Measurements from ENCODE around the gene AMOTL1.

DNA sequence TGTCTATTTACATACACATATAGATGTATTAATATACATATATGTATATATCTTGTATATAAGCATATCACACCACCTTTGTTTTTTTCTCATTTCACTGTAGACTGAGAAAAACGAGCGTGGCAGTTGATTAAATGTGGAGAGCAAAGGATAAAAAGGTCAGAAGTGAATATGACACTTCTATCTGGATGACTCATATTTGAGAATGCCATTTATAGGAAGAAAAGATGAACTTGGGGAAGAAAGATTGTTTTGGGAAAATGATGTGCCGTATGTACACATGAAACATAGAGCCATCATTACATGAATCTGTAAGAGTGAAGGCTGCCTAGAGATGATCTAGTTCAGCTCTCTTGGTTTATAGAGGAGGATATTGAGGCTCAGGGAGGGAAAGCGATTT is 28.7 kb downstream of the AMOTL1 start:
- no peak for TF ChIP-seq EZH2phosphoT487 (IDR thresholded peaks at IDR 0.05; ENCODE audit: borderline replicate concordance, low read length)
- TF ChIP-seq, protein P1, sequence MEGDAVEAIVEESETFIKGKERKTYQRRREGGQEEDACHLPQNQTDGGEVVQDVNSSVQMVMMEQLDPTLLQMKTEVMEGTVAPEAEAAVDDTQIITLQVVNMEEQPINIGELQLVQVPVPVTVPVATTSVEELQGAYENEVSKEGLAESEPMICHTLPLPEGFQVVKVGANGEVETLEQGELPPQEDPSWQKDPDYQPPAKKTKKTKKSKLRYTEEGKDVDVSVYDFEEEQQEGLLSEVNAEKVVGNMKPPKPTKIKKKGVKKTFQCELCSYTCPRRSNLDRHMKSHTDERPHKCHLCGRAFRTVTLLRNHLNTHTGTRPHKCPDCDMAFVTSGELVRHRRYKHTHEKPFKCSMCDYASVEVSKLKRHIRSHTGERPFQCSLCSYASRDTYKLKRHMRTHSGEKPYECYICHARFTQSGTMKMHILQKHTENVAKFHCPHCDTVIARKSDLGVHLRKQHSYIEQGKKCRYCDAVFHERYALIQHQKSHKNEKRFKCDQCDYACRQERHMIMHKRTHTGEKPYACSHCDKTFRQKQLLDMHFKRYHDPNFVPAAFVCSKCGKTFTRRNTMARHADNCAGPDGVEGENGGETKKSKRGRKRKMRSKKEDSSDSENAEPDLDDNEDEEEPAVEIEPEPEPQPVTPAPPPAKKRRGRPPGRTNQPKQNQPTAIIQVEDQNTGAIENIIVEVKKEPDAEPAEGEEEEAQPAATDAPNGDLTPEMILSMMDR (conservative IDR thresholded peaks at IDR 0.05; ENCODE audit: low read depth, low read length), result no peak
